IMR-90 (cell line): ENCODE measurements around the gene EFNA5. TPM values are rescaled to one million over a fixed set of nuclear protein-coding genes. Genes with fewer than 3 reads are reported as not detected.

Experiments
- ATAC-seq: fragments of 200-7000 bp; cut with Tn5 transposase; 2 replicates; pipeline ENCODE4 v1.9.1; 2020; ENCODE audit warnings: low read depth, mild to moderate bottlenecking, moderate library complexity
- BruUV-seq: library from RNA; stranded (reverse); fragments of 400-500 nt; replicated peaks from 2 replicates; lab custom pipeline; 2021; lab: Mats Ljungman, UMichigan
- CTCF ChIA-PET: fragments of 300-600 bp; formaldehyde crosslinking; extraction: SDS; loops from one replicate; lab custom pipeline; 2021; ENCODE audit warnings: antibody characterized with exemption; lab: Yijun Ruan, JAX
- POLR2A ChIA-PET: fragments of 300-600 bp; sonication (Branson Sonifier 250); formaldehyde crosslinking; loops from one replicate; lab custom pipeline; 2022; ENCODE audit warnings: antibody characterized with exemption; ENCODE audit not compliant: unreplicated experiment; lab: Charles Lee
- DNase-seq: peaks from one replicate; pipeline ENCODE4 v3.0.0; 2013
- H2AFZ ChIP-seq: replicated peaks from 2 replicates; pipeline ENCODE3; 2013; ENCODE audit warnings: low read length, mild to moderate bottlenecking; ENCODE audit not compliant: poor library complexity
- H2AK5ac ChIP-seq: 2 replicates; pipeline ENCODE4 v1.6.1; 2013; ENCODE audit warnings: low read depth, low read length, inconsistent platforms
- H2AK9ac ChIP-seq: replicated peaks from 2 replicates; pipeline ENCODE3; 2013; ENCODE audit warnings: mild to moderate bottlenecking, low read depth, low read length, moderate library complexity; ENCODE audit not compliant: poor library complexity
- H2BK120ac ChIP-seq: 2 replicates; pipeline ENCODE4 v1.6.1; 2013; ENCODE audit warnings: low read depth, low read length, inconsistent platforms
- H2BK15ac ChIP-seq: 3 replicates; pipeline ENCODE4 v1.6.1; 2013; ENCODE audit warnings: low read depth, low read length, inconsistent platforms
- H2BK20ac ChIP-seq: 2 replicates; pipeline ENCODE4 v1.6.1; 2013; ENCODE audit warnings: low read depth, mild to moderate bottlenecking, inconsistent platforms, low read length, moderate library complexity
- H2BK5ac ChIP-seq: 2 replicates; pipeline ENCODE4 v1.6.1; 2013; ENCODE audit warnings: mild to moderate bottlenecking, low read depth, low read length, inconsistent platforms; ENCODE audit not compliant: poor library complexity, severe bottlenecking
- H3K14ac ChIP-seq: replicated peaks from 2 replicates; pipeline ENCODE4 v1.6.1; 2013; ENCODE audit warnings: low read depth, low read length, inconsistent platforms
- H3K18ac ChIP-seq: 2 replicates; pipeline ENCODE4 v1.6.1; 2013; ENCODE audit warnings: low read depth, low read length, control low read depth
- H3K23ac ChIP-seq: 2 replicates; pipeline ENCODE4 v1.6.1; 2013; ENCODE audit warnings: low read depth, low read length, inconsistent platforms
- H3K27ac ChIP-seq: 2 replicates; pipeline ENCODE4 v1.5.1; 2013; ENCODE audit warnings: mild to moderate bottlenecking, control low read depth, low read length; ENCODE audit not compliant: insufficient read depth
- H3K27me3 ChIP-seq: 2 replicates; pipeline ENCODE4 v1.6.1; 2013; ENCODE audit warnings: low read length; ENCODE audit not compliant: control insufficient read depth, insufficient read depth
- H3K36me3 ChIP-seq: 2 replicates; pipeline ENCODE4 v1.6.1; 2013; ENCODE audit warnings: low read length, mixed read lengths; ENCODE audit not compliant: control insufficient read depth, insufficient read depth
- H3K4ac ChIP-seq: 2 replicates; pipeline ENCODE4 v1.6.1; 2013; ENCODE audit warnings: low read depth, low read length, inconsistent platforms
- H3K4me1 ChIP-seq: 2 replicates; pipeline ENCODE4 v1.6.1; 2013; ENCODE audit warnings: low read length, mixed read lengths; ENCODE audit not compliant: control insufficient read depth, insufficient read depth
- H3K4me2 ChIP-seq: 2 replicates; pipeline ENCODE4 v1.6.1; 2013; ENCODE audit warnings: low read depth, mild to moderate bottlenecking, control low read depth, low read length, moderate library complexity
- H3K4me3 ChIP-seq: 2 replicates; pipeline ENCODE4 v1.5.1; 2013; ENCODE audit warnings: low read depth, mild to moderate bottlenecking, control low read depth, low read length, moderate library complexity; ENCODE audit not compliant: insufficient read depth
- H3K56ac ChIP-seq: 2 replicates; pipeline ENCODE4 v1.6.1; 2013; ENCODE audit warnings: low read length, inconsistent platforms; ENCODE audit not compliant: insufficient read depth; ENCODE audit errors: extremely low read depth
- H3K79me1 ChIP-seq, 2 experiments: 2 replicates each; pipeline ENCODE4 v1.6.1; 2013; ENCODE audit warnings: low read length in 2 of 2, inconsistent platforms in 1 of 2, low read depth in 1 of 2
- H3K9ac ChIP-seq: 2 replicates; pipeline ENCODE4 v1.6.1; 2013; ENCODE audit warnings: low read depth, low read length, control low read depth
- H3K9me1 ChIP-seq: 2 replicates; pipeline ENCODE4 v1.6.1; 2013; ENCODE audit warnings: low read length, inconsistent platforms; ENCODE audit not compliant: insufficient read depth
- H3K9me3 ChIP-seq: 2 replicates; pipeline ENCODE4 v1.6.1; 2013; ENCODE audit warnings: low read length; ENCODE audit not compliant: control insufficient read depth, insufficient read depth
- H4K20me1 ChIP-seq: 2 replicates; pipeline ENCODE4 v1.6.1; 2013; ENCODE audit warnings: low read length, inconsistent platforms; ENCODE audit not compliant: insufficient read depth
- H4K5ac ChIP-seq: 2 replicates; pipeline ENCODE4 v1.6.1; 2013; ENCODE audit warnings: mild to moderate bottlenecking, low read depth, low read length, control low read depth
- H4K8ac ChIP-seq, 2 experiments: 2 replicates each; pipeline ENCODE4 v1.6.1; 2013; ENCODE audit warnings: low read depth in 2 of 2, low read length in 2 of 2, control low read depth in 1 of 2, inconsistent platforms in 1 of 2
- H4K91ac ChIP-seq: 2 replicates; pipeline ENCODE4 v1.6.1; 2013; ENCODE audit warnings: low read depth, low read length, inconsistent platforms; ENCODE audit not compliant: insufficient read depth
- BHLHE40 ChIP-seq: fragments of 150-350 bp; IDR thresholded peaks from 2 replicates; pipeline ENCODE4 v1.6.1; 2016; ENCODE audit warnings: mild to moderate bottlenecking, low read depth, low read length
- CEBPB ChIP-seq: IDR thresholded peaks from 2 replicates; pipeline ENCODE4 v1.6.1; 2012; ENCODE audit warnings: low read depth, low read length, improper control_type of control experiment
- CHD1 ChIP-seq: IDR thresholded peaks from 2 replicates; pipeline ENCODE4 v1.6.1; 2012; ENCODE audit warnings: low read depth, low read length, improper control_type of control experiment
- ELK1 ChIP-seq: fragments of 150-350 bp; IDR thresholded peaks from 2 replicates; pipeline ENCODE4 v1.6.1; 2016; ENCODE audit warnings: low read depth, mild to moderate bottlenecking, low read length, moderate library complexity, borderline replicate concordance
- FOS ChIP-seq: fragments of 150-350 bp; IDR thresholded peaks from 2 replicates; pipeline ENCODE4 v1.6.1; 2016; ENCODE audit warnings: low read depth, low read length
- MAFK ChIP-seq: IDR thresholded peaks from 2 replicates; pipeline ENCODE4 v1.6.1; 2012; ENCODE audit warnings: low read depth, low read length, improper control_type of control experiment
- MAZ ChIP-seq: IDR thresholded peaks from 2 replicates; pipeline ENCODE4 v1.6.1; 2012; ENCODE audit warnings: low read depth, mild to moderate bottlenecking, low read length, improper control_type of control experiment, moderate library complexity, borderline replicate concordance
- MXI1 ChIP-seq: IDR thresholded peaks from 2 replicates; pipeline ENCODE4 v1.6.1; 2012; ENCODE audit warnings: low read depth, mild to moderate bottlenecking, low read length, moderate library complexity, borderline replicate concordance
- NFE2L2 ChIP-seq: fragments of 150-350 bp; IDR thresholded peaks from 2 replicates; pipeline ENCODE4 v1.6.1; 2016; ENCODE audit warnings: low read depth, mild to moderate bottlenecking, low read length
- POLR2A ChIP-seq: IDR thresholded peaks from 2 replicates; pipeline ENCODE4 v1.6.1; 2012; ENCODE audit warnings: mild to moderate bottlenecking, low read depth, low read length
- RAD21 ChIP-seq: IDR thresholded peaks from 2 replicates; pipeline ENCODE4 v1.6.1; 2012; ENCODE audit warnings: low read length, improper control_type of control experiment
- RCOR1 ChIP-seq: IDR thresholded peaks from 2 replicates; pipeline ENCODE4 v1.6.1; 2012; ENCODE audit warnings: mild to moderate bottlenecking, low read length, improper control_type of control experiment; ENCODE audit not compliant: insufficient replicate concordance
- RFX5 ChIP-seq: IDR thresholded peaks from 2 replicates; pipeline ENCODE4 v1.8.0; 2012; ENCODE audit warnings: low read depth, mild to moderate bottlenecking, low read length, moderate library complexity
- SMC3 ChIP-seq: fragments of 150-350 bp; IDR thresholded peaks from 2 replicates; pipeline ENCODE4 v1.6.1; 2016; ENCODE audit warnings: low read depth, mild to moderate bottlenecking, antibody characterized with exemption, low read length, moderate library complexity
- USF2 ChIP-seq: fragments of 150-350 bp; IDR thresholded peaks from 2 replicates; pipeline ENCODE4 v1.6.1; 2017; ENCODE audit warnings: mild to moderate bottlenecking, antibody characterized with exemption, low read length, low read depth
- WGBS, 2 experiments: methylation state at CpG; one replicate each; pipeline versions ENCODE4 v1.1.5 to v1.1.7; 2013; ENCODE audit warnings: missing lambda C conversion rate in 2 of 2; ENCODE audit not compliant: insufficient read length in 1 of 2; ENCODE audit errors: extremely low coverage in 2 of 2; 5-methylcytosine and 5-hydroxymethylcytosine counted together
- dilution Hi-C: fragments of 300-500 bp; cut with HindIII; formaldehyde crosslinking; loops from one replicate; pipeline ENCODE4 v1.14.3; 2018; ENCODE audit warnings: low sequenced_read_pairs; ENCODE audit not compliant: unreplicated experiment
- in situ Hi-C: fragments of 300-500 bp; cut with MboI; formaldehyde crosslinking; loops from 3 replicates; pipeline ENCODE4 v1.14.3; 2019; ENCODE audit warnings: low sequenced_read_pairs, inconsistent platforms, mixed read lengths
- intact Hi-C: fragments of 100-400 bp; cut with micrococcal nuclease; formaldehyde crosslinking; loops from 2 replicates; pipeline ENCODE4 v1.10.0; 2022
- polyA plus RNA-seq, 3 experiments: library from polyadenylated mRNA; depleted of rRNA; stranded (reverse); fragments of >200 nt; gene quantifications; 2 replicates each; pipeline ENCODE4 v1.2.3, GENCODE V29; 2012; ENCODE audit warnings: low replicate concordance in 1 of 3
- total RNA-seq: library from RNA; depleted of rRNA; stranded (reverse); fragments of >200 nt; gene quantifications from 2 replicates; pipeline ENCODE4 v1.2.3, GENCODE V29; 2012
- TF ChIP-seq, protein P1 (sequence below): conservative IDR thresholded peaks from 2 replicates; pipeline ENCODE4 v1.5.1; 2012; ENCODE audit warnings: mild to moderate bottlenecking, low read depth, low read length, improper control_type of control experiment

EFNA5 gene
- total and polyA plus RNA-seq, 2 of the 4 experiments (the other 2 are of a cell fraction): 1.5 to 1.6 TPM

- Histone ChIP-seq H3K18ac (no peak overlapping the region), H3K14ac (no peak overlapping the region), H3K9me3 (no peaks in the 10 kb centered on the region), H3K79me1 (no peaks in the 10 kb centered on the region), H3K36me3 (no peaks in the 10 kb centered on the region), H3K56ac (no peak overlapping the region), H2BK15ac (no peak overlapping the region), H2BK20ac (no peak overlapping the region), H4K20me1 (no peaks in the 10 kb centered on the region), H3K23ac (no peak overlapping the region), H3K4me3 (no peak overlapping the region), H3K4me1 (no peaks in the 10 kb centered on the region), H2AK5ac (no peak overlapping the region), H3K4ac (no peak overlapping the region), H4K5ac (no peak overlapping the region), H3K27ac (no peak overlapping the region), H2AFZ (no peak overlapping the region), H3K4me2 (no peak overlapping the region), H4K8ac (no peak overlapping the region), H3K9ac (no peak overlapping the region), H2BK5ac (no peak overlapping the region), H3K27me3 (no peaks in the 10 kb centered on the region), H3K9me1 (no peaks in the 10 kb centered on the region), H4K91ac (no peak overlapping the region), H2BK120ac (no peak overlapping the region), H2AK9ac (no peak overlapping the region)
- TF ChIP-seq CEBPB (no peak), MXI1 (no peak), RFX5 (no peak), ELK1 (no peak), RAD21 (no peak), USF2 (no peak), MAFK (no peak), SMC3 (no peak), POLR2A (no peak), CHD1 (no peak), MAZ (no peak), BHLHE40 (no peak), NFE2L2 (no peak), FOS (no peak), RCOR1 (no peak)
- TF ChIP-seq, protein P1, sequence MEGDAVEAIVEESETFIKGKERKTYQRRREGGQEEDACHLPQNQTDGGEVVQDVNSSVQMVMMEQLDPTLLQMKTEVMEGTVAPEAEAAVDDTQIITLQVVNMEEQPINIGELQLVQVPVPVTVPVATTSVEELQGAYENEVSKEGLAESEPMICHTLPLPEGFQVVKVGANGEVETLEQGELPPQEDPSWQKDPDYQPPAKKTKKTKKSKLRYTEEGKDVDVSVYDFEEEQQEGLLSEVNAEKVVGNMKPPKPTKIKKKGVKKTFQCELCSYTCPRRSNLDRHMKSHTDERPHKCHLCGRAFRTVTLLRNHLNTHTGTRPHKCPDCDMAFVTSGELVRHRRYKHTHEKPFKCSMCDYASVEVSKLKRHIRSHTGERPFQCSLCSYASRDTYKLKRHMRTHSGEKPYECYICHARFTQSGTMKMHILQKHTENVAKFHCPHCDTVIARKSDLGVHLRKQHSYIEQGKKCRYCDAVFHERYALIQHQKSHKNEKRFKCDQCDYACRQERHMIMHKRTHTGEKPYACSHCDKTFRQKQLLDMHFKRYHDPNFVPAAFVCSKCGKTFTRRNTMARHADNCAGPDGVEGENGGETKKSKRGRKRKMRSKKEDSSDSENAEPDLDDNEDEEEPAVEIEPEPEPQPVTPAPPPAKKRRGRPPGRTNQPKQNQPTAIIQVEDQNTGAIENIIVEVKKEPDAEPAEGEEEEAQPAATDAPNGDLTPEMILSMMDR: no peak
- no peak for DNase-seq
- CTCF ChIA-PET: interaction anchor here (0.5 to 0.6 kb wide), 2 partner anchors 96 to 283 kb away, joined by 3 read pairs; no protein-coding TSS in a partner anchor
- POLR2A ChIA-PET: no interaction called here
- dilution Hi-C loops: no loop called here
- intact Hi-C loops: no loop called here
- ATAC-seq: no peak
- 70% methylated on average over 2 of the region's 10 CpGs; no CpG with 5 or more reads in 1 of the 2 experiments for WGBS, 2 experiments
- BruUV-seq: no TSS peak
- in situ Hi-C loops: no loop called here
Measured at GRCh38 chr5:107513337-107514085, 157.2 kb downstream of the EFNA5 start.
